Keratinocyte (primary cell): ENCODE data around the gene SOSTDC1. TPM values are rescaled to one million over a fixed set of nuclear protein-coding genes. Genes with fewer than 3 reads are reported as not detected.

Experiments used
- DNase-seq: peaks from one replicate; pipeline ENCODE4 v3.0.0-alpha.2; 2011; ENCODE audit warnings: low read depth, missing footprints, low spot score
- FAIRE-seq: peaks from 2 replicates; lab custom pipeline; 2011; peaks lifted over from hg19 to GRCh38; lab: Jason Lieb, UNC
- H2AFZ ChIP-seq: 2 replicates; pipeline ENCODE4 v1.6.0; 2012; ENCODE audit warnings: low read length, control low read depth, inconsistent platforms; ENCODE audit not compliant: control insufficient read depth
- H3K27ac ChIP-seq: 2 replicates; pipeline ENCODE4 v1.5.1; 2011; ENCODE audit warnings: low read length; ENCODE audit not compliant: control insufficient read depth, insufficient read depth
- H3K27me3 ChIP-seq: 3 replicates; pipeline ENCODE4 v1.6.0; 2011; ENCODE audit warnings: low read length; ENCODE audit not compliant: control insufficient read depth, insufficient read depth; ENCODE audit errors: extremely low read depth
- H3K36me3 ChIP-seq, 2 experiments: 2 replicates in 1 of 2; 3 replicates in 1 of 2; pipeline ENCODE4 v1.5.1; 2011; ENCODE audit warnings: low read length in 2 of 2, mild to moderate bottlenecking in 1 of 2; ENCODE audit not compliant: control insufficient read depth in 2 of 2, insufficient read depth in 2 of 2; ENCODE audit errors: extremely low read depth in 1 of 2
- H3K4me1 ChIP-seq: 3 replicates; pipeline ENCODE4 v1.5.1; 2011; ENCODE audit warnings: low read length; ENCODE audit not compliant: control insufficient read depth, insufficient read depth; ENCODE audit errors: extremely low read depth
- H3K4me2 ChIP-seq: 3 replicates; pipeline ENCODE4 v1.6.0; 2011; ENCODE audit warnings: low read depth, low read length; ENCODE audit not compliant: control insufficient read depth, insufficient read depth; ENCODE audit errors: extremely low read depth
- H3K4me3 ChIP-seq, 3 experiments: fragments of 200-600 bp in 1 of 3; sonication (generic) in 1 of 3; 2 replicates in 2 of 3; 3 replicates in 1 of 3; pipeline ENCODE4 v1.5.1; 2011 to 2016; ENCODE audit warnings: low read length in 3 of 3, mild to moderate bottlenecking in 3 of 3, control low read depth in 2 of 3, inconsistent platforms in 1 of 3, low read depth in 1 of 3, mixed read lengths in 1 of 3, mixed run types in 1 of 3, moderate library complexity in 1 of 3; ENCODE audit not compliant: control insufficient read depth in 2 of 3, insufficient read depth in 2 of 3; ENCODE audit errors: extremely low read depth in 1 of 3
- H3K79me2 ChIP-seq: 2 replicates; pipeline ENCODE4 v1.6.0; 2012; ENCODE audit warnings: low read length; ENCODE audit not compliant: control insufficient read depth, insufficient read depth
- H3K9ac ChIP-seq: 3 replicates; pipeline ENCODE4 v1.6.0; 2011; ENCODE audit warnings: low read length; ENCODE audit not compliant: control insufficient read depth, insufficient read depth; ENCODE audit errors: extremely low read depth
- H3K9me1 ChIP-seq: 3 replicates; pipeline ENCODE4 v1.6.0; 2011; ENCODE audit warnings: low read length; ENCODE audit not compliant: control insufficient read depth, insufficient read depth; ENCODE audit errors: extremely low read depth
- H3K9me3 ChIP-seq: 2 replicates; pipeline ENCODE4 v1.5.1; 2012; ENCODE audit warnings: low read depth, low read length; ENCODE audit not compliant: control insufficient read depth
- H4K20me1 ChIP-seq: 3 replicates; pipeline ENCODE4 v1.6.0; 2011; ENCODE audit warnings: low read length; ENCODE audit not compliant: control insufficient read depth, insufficient read depth; ENCODE audit errors: extremely low read depth
- EZH2 ChIP-seq: IDR thresholded peaks from one replicate; pipeline ENCODE4 v1.6.1; 2012; ENCODE audit warnings: inconsistent platforms, mild to moderate bottlenecking, low read length, moderate library complexity
- dilution Hi-C: fragments of 300-500 bp; cut with MboI; formaldehyde crosslinking; loops from one replicate; pipeline ENCODE4 v1.7.0; 2020; ENCODE audit warnings: low sequenced_read_pairs; ENCODE audit not compliant: extremely low pct_ligation_motif_present
- polyA plus RNA-seq, 5 experiments: library from polyadenylated mRNA; depleted of rRNA in 3 of 5; stranded (reverse) in 3 of 5; stranded (forward) in 1 of 5; unstranded in 1 of 5; fragments of >200 nt; gene quantifications; 1 replicate in 1 of 5; 2 replicates in 3 of 5; 3 replicates in 1 of 5; pipeline versions ENCODE4 v1.2.1 to v1.2.3, GENCODE V29; 2011 to 2012; ENCODE audit warnings: missing spikeins in 2 of 5, low read depth in 1 of 5, low replicate concordance in 1 of 5
- TF ChIP-seq, protein P1 (sequence below), 3 experiments: IDR thresholded peaks in 1 of 3; conservative IDR thresholded peaks in 1 of 3; optimal IDR thresholded peaks in 1 of 3; 2 replicates in 2 of 3; 3 replicates in 1 of 3; pipeline versions ENCODE3 to v1.5.1; 2011; ENCODE audit warnings: low read length in 3 of 3, mild to moderate bottlenecking in 3 of 3, moderate library complexity in 2 of 3, control low read depth in 1 of 3, inconsistent platforms in 1 of 3; ENCODE audit not compliant: insufficient read depth in 2 of 3; ENCODE audit errors: extremely low read depth in 1 of 3

The SOSTDC1 gene
- polyA plus RNA-seq, 1 donor (not counting 4 experiments of a cell fraction or from before 2014, with no cell fraction given), result 0.31 TPM

GRCh38 chr7:16494551-16494950, 29.0 kb upstream of the SOSTDC1 start:
- dilution Hi-C loops, result no loop called here

GRCh38 chr7:16493266-16493665, 27.7 kb upstream of the SOSTDC1 start:
- H3K27ac ChIP-seq, result no peak overlapping the region
- H3K27me3 ChIP-seq, result no peaks in the 10 kb centered on the region
- DNase-seq, result no peak
- no peaks in the 10 kb centered on the region for H3K9me3 ChIP-seq
- H2AFZ ChIP-seq, result no peak overlapping the region
- H3K4me2 ChIP-seq, result no peak overlapping the region
- peaks cover 2% of the 10 kb centered on the region for H3K9me1 ChIP-seq
- no peak for FAIRE-seq
- no peak overlapping the region for H3K9ac ChIP-seq
- no peaks in the 10 kb centered on the region for H3K4me1 ChIP-seq
- no peak overlapping the region for H3K4me3 ChIP-seq
- H4K20me1 ChIP-seq, result no peaks in the 10 kb centered on the region
- H3K79me2 ChIP-seq, result no peaks in the 10 kb centered on the region
- H3K36me3 ChIP-seq, result no peaks in the 10 kb centered on the region
- TF ChIP-seq, protein P1, sequence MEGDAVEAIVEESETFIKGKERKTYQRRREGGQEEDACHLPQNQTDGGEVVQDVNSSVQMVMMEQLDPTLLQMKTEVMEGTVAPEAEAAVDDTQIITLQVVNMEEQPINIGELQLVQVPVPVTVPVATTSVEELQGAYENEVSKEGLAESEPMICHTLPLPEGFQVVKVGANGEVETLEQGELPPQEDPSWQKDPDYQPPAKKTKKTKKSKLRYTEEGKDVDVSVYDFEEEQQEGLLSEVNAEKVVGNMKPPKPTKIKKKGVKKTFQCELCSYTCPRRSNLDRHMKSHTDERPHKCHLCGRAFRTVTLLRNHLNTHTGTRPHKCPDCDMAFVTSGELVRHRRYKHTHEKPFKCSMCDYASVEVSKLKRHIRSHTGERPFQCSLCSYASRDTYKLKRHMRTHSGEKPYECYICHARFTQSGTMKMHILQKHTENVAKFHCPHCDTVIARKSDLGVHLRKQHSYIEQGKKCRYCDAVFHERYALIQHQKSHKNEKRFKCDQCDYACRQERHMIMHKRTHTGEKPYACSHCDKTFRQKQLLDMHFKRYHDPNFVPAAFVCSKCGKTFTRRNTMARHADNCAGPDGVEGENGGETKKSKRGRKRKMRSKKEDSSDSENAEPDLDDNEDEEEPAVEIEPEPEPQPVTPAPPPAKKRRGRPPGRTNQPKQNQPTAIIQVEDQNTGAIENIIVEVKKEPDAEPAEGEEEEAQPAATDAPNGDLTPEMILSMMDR (optimal IDR thresholded peaks at IDR 0.05 in 1 of 3, IDR thresholded peaks at IDR 0.05 in 1 of 3, conservative IDR thresholded peaks at IDR 0.05 in 1 of 3; ENCODE audit: extremely low read depth in 1 of 3, insufficient read depth in 2 of 3, low read length in 3 of 3), result no peak
- no peak for TF ChIP-seq EZH2
- dilution Hi-C loops, result no loop called here

More at GRCh38 chr7:16494551-16494950, 29.0 kb upstream of the SOSTDC1 start:
- Histone ChIP-seq H3K4me2 (no peak overlapping the region), H3K79me2 (no peaks in the 10 kb centered on the region), H3K9me1 (peaks cover 2% of the 10 kb centered on the region), H3K4me1 (no peaks in the 10 kb centered on the region), H3K27me3 (no peaks in the 10 kb centered on the region), H3K27ac (no peak overlapping the region), H4K20me1 (no peaks in the 10 kb centered on the region), H2AFZ (no peak overlapping the region), H3K9me3 (no peaks in the 10 kb centered on the region), H3K4me3 (no peak overlapping the region), H3K9ac (no peak overlapping the region), H3K36me3 (no peaks in the 10 kb centered on the region)
- FAIRE-seq, result peak; percentile 41
- no peak for DNase-seq
- no peak for TF ChIP-seq EZH2
- TF ChIP-seq, protein P1 (optimal IDR thresholded peaks at IDR 0.05 in 1 of 3, IDR thresholded peaks at IDR 0.05 in 1 of 3, conservative IDR thresholded peaks at IDR 0.05 in 1 of 3; ENCODE audit: extremely low read depth in 1 of 3, insufficient read depth in 2 of 3, low read length in 3 of 3), result no peak
